ENCODE measurements around the gene ARL14EP.

ARL14EP gene

GRCh38 chr11:30344085-30344484 is 21.2 kb downstream of the ARL14EP start:
- TF ChIP-seq, protein P1, sequence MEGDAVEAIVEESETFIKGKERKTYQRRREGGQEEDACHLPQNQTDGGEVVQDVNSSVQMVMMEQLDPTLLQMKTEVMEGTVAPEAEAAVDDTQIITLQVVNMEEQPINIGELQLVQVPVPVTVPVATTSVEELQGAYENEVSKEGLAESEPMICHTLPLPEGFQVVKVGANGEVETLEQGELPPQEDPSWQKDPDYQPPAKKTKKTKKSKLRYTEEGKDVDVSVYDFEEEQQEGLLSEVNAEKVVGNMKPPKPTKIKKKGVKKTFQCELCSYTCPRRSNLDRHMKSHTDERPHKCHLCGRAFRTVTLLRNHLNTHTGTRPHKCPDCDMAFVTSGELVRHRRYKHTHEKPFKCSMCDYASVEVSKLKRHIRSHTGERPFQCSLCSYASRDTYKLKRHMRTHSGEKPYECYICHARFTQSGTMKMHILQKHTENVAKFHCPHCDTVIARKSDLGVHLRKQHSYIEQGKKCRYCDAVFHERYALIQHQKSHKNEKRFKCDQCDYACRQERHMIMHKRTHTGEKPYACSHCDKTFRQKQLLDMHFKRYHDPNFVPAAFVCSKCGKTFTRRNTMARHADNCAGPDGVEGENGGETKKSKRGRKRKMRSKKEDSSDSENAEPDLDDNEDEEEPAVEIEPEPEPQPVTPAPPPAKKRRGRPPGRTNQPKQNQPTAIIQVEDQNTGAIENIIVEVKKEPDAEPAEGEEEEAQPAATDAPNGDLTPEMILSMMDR (IDR thresholded peaks at IDR 0.05; ENCODE audit: insufficient read depth, low read length, poor library complexity, severe bottlenecking), result no peak
- no peak overlapping the region for H3K4me3 ChIP-seq (replicated peaks; ENCODE audit: low read depth, low read length)
- H3K36me3 ChIP-seq (ENCODE audit: control insufficient read depth, insufficient read depth, low read length), result no peaks in the 10 kb centered on the region; the same call in 1 of the 2 replicates
- DNase-seq (ENCODE audit: extremely low read depth, insufficient read length), result peak; percentile 41
- H3K27me3 ChIP-seq (replicated peaks; ENCODE audit: control insufficient read depth, insufficient read depth, low read length), result no peaks in the 10 kb centered on the region

GRCh38 chr11:30345644-30346043 is 22.7 kb downstream of the ARL14EP start:
- no peak for DNase-seq (ENCODE audit: extremely low read depth, insufficient read length)
- Histone ChIP-seq H3K27me3 (replicated peaks; ENCODE audit: control insufficient read depth, insufficient read depth, low read length) (no peaks in the 10 kb centered on the region), H3K36me3 (ENCODE audit: control insufficient read depth, insufficient read depth, low read length) (no peaks in the 10 kb centered on the region; the same call in 1 of the 2 replicates), H3K4me3 (replicated peaks; ENCODE audit: low read depth, low read length) (no peak overlapping the region)
- TF ChIP-seq, protein P1 (IDR thresholded peaks at IDR 0.05; ENCODE audit: insufficient read depth, low read length, poor library complexity, severe bottlenecking), result no peak

DNA sequence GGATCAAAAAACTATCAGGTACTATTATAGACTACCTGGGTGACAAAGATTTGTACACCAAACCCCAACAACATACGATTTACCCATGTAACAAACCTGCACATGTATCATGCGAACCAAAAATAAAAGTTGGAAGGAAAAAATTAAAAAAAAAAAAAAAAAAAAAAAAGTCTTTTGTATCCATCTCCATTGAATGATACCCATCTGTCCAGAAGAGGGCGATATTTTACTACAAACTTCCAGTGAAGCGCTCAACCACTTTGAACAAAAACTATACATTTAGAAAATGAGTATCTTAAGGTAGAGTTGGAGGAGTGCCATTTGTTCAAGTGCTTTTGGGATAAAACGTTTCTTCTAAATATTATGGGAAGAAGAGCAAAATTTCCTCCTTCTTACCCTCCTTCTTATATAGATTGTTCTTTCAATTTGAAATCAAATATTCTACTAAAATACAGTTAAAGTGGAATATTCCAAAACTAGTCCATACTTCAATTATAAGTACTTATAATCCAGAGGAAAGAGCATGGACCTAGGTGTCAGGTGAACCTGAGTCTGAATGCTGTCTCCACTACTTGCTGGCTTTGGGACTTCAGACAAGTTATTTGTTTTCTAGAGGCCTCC is 23.3 kb downstream of the ARL14EP start:
- no peaks in the 10 kb centered on the region for H3K27me3 ChIP-seq (replicated peaks; ENCODE audit: control insufficient read depth, insufficient read depth, low read length)
- DNase-seq (ENCODE audit: extremely low read depth, insufficient read length), result peak; percentile 22
- TF ChIP-seq, protein P1 (IDR thresholded peaks at IDR 0.05; ENCODE audit: insufficient read depth, low read length, poor library complexity, severe bottlenecking), result peak; percentile 57
- no peaks in the 10 kb centered on the region; the same call in 1 of the 2 replicates for H3K36me3 ChIP-seq (ENCODE audit: control insufficient read depth, insufficient read depth, low read length)
- H3K4me3 ChIP-seq (replicated peaks; ENCODE audit: low read depth, low read length), result no peak overlapping the region

GRCh38 chr11:30348035-30348434 is 25.1 kb downstream of the ARL14EP start:
- Histone ChIP-seq H3K27me3 (replicated peaks; ENCODE audit: control insufficient read depth, insufficient read depth, low read length) (no peaks in the 10 kb centered on the region), H3K36me3 (ENCODE audit: control insufficient read depth, insufficient read depth, low read length) (no peaks in the 10 kb centered on the region), H3K4me3 (replicated peaks; ENCODE audit: low read depth, low read length) (no peak overlapping the region)
- DNase-seq (ENCODE audit: extremely low read depth, insufficient read length), result no peak
- TF ChIP-seq, protein P1 (IDR thresholded peaks at IDR 0.05; ENCODE audit: insufficient read depth, low read length, poor library complexity, severe bottlenecking), result no peak

DNA sequence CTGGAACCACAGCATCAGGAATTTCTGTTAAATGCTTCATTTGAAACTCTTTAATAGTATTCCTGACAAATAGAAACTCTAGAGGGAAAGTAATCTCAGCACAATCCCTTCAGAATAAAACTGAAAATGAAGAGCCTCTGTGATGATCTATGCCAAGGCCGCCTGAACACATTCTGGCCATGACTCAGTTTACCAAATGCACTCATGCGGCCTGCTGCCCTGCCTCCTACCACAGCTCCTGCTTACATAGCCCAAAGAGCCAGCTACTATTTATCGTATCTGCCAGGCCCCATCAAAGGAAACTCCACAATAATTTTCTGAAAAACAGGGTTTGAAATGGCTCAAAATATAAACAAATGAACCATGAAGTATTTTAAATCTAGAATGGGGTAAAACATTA is 27.0 kb downstream of the ARL14EP start:
- Histone ChIP-seq H3K27me3 (replicated peaks; ENCODE audit: control insufficient read depth, insufficient read depth, low read length) (no peaks in the 10 kb centered on the region), H3K4me3 (replicated peaks; ENCODE audit: low read depth, low read length) (no peak overlapping the region), H3K36me3 (ENCODE audit: control insufficient read depth, insufficient read depth, low read length) (no peaks in the 10 kb centered on the region)
- no peak for DNase-seq (ENCODE audit: extremely low read depth, insufficient read length)
- TF ChIP-seq, protein P1 (IDR thresholded peaks at IDR 0.05; ENCODE audit: insufficient read depth, low read length, poor library complexity, severe bottlenecking), result no peak

DNA sequence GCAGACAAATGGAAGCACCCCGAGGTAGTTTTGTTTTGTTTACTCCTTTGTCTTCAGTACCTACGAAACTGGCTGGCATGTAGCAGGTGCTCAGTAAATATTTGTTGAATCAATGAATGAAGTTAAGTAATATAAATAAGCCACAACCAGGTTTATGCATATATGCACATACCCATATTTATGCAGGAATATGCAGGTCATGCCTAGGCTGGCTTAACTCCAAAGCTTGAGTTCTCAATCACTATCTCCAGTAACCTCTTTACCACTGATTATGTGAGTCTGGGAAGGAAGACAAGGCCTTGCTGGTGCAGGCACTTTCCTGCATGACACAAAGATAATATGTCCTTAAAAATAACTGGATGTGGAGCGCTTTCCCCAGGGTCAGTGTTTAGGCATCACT is 27.5 kb downstream of the ARL14EP start:
- TF ChIP-seq, protein P1 (IDR thresholded peaks at IDR 0.05; ENCODE audit: insufficient read depth, low read length, poor library complexity, severe bottlenecking), result no peak
- no peak for DNase-seq (ENCODE audit: extremely low read depth, insufficient read length)

More for the DNA sequence above, 27.5 kb downstream of the ARL14EP start:
- H3K27me3 ChIP-seq (replicated peaks; ENCODE audit: control insufficient read depth, insufficient read depth, low read length), result no peaks in the 10 kb centered on the region
- no peaks in the 10 kb centered on the region for H3K36me3 ChIP-seq (ENCODE audit: control insufficient read depth, insufficient read depth, low read length)
- no peak overlapping the region for H3K4me3 ChIP-seq (replicated peaks; ENCODE audit: low read depth, low read length)
